Stomach (tissue), 9 donors: ENCODE data around the gene CCDC88C. TPM values are rescaled to one million over a fixed set of nuclear protein-coding genes. Genes with fewer than 3 reads are reported as not detected.

ENCODE experiments used
- DNase-seq, 2 donors: peaks; one replicate each; pipeline versions ENCODE4 v3.0.0 to v3.0.0-alpha.2; 2013 to 2019
- H3K27ac ChIP-seq, 5 donors: fragments of 200-600 bp in 4 of 5; sonication (generic) in 4 of 5; one replicate each; pipeline ENCODE4 v1.5.1; 2013 to 2019; ENCODE audit warnings: mild to moderate bottlenecking in 1 of 5, moderate library complexity in 1 of 5
- H3K27me3 ChIP-seq, 3 donors: fragments of 200-600 bp; sonication (generic); one replicate each; pipeline ENCODE4 v1.5.1; 2017 to 2019; ENCODE audit warnings: mixed run types in 1 of 3
- H3K36me3 ChIP-seq, 4 donors: fragments of 200-600 bp; sonication (generic); 1 replicate in 3 of 4; 2 replicates in 1 of 4; pipeline ENCODE4 v1.5.1; 2016 to 2019
- H3K4me1 ChIP-seq, 4 donors: fragments of 200-600 bp; sonication (generic); one replicate each; pipeline ENCODE4 v1.5.1; 2016 to 2019
- H3K4me3 ChIP-seq, 4 donors: fragments of 200-600 bp; sonication (generic) in 3 of 4; one replicate each; pipeline ENCODE4 v1.5.1; 2016 to 2019; ENCODE audit warnings: mild to moderate bottlenecking in 1 of 4
- H3K9me3 ChIP-seq, 4 donors: fragments of 200-600 bp; sonication (generic); one replicate each; pipeline ENCODE4 v1.5.1; 2016 to 2019
- EP300 ChIP-seq: sonication (generic); formaldehyde crosslinking; IDR thresholded peaks from one replicate; pipeline ENCODE4 v1.6.1; 2017; ENCODE audit warnings: antibody characterized with exemption
- POLR2A ChIP-seq, 4 donors: fragments of 450-650 bp; IDR thresholded peaks; one replicate each; pipeline ENCODE4 v1.6.1; 2016; ENCODE audit warnings: antibody characterized with exemption in 4 of 4, control low read depth in 2 of 4, mild to moderate bottlenecking in 1 of 4, moderate library complexity in 1 of 4
- POLR2AphosphoS5 ChIP-seq, 3 donors: sonication (generic); formaldehyde crosslinking; IDR thresholded peaks; one replicate each; pipeline ENCODE4 v1.6.1; 2016; ENCODE audit warnings: antibody characterized with exemption in 3 of 3
- WGBS, 5 donors: extraction: QIAGEN DNeasy Blood & Tissue Kit in 3 of 5; methylation state at CpG; one replicate each; pipeline versions ENCODE4 v1.1.5 to v1.1.7; 2013 to 2018; 5-methylcytosine and 5-hydroxymethylcytosine counted together
- intact Hi-C: fragments of 100-400 bp; cut with DNase I; formaldehyde crosslinking; loops from one replicate; pipeline ENCODE4 v1.15.1; 2023; ENCODE audit warnings: low total_unique reads
- polyA plus RNA-seq, 3 donors: library from polyadenylated mRNA; stranded (reverse); fragments of 200-250 nt; gene quantifications; one replicate each; pipeline ENCODE4 v1.2.3, GENCODE V29; 2013
- total RNA-seq, 5 donors: library from RNA; depleted of rRNA; stranded (reverse); fragments of >200 nt; gene quantifications; one replicate each; pipeline versions ENCODE4 v1.1.0 to v1.2.3, GENCODE V29; 2014 to 2016
- TF ChIP-seq, protein P1 (sequence below), 7 experiments: fragments of 450-650 bp in 4 of 7; fragments of 200-600 bp in 3 of 7; sonication (generic) in 3 of 7; IDR thresholded peaks; one replicate each; pipeline ENCODE4 v1.5.1; 2016 to 2019; ENCODE audit warnings: antibody characterized with exemption in 7 of 7, control low read depth in 2 of 7, mild to moderate bottlenecking in 1 of 7
- donor health status: healthy with polysubstance abuse.
- donor health status: Bipolar disorder and iron deficiency.
- donor health status: healthy.

The CCDC88C gene
- total and polyA plus RNA-seq, 8 donors = 10.5 to 66.9 (median 22.3) TPM

GRCh38 chr14:91363776-91364523 lies 53.7 kb downstream of the CCDC88C start:
- peaks cover 0 to 6% (median under 1%) of the 10 kb centered on the region in 4 donors for H3K36me3 ChIP-seq
- H3K27me3 ChIP-seq = no peaks in the 10 kb centered on the region
- no peaks in the 10 kb centered on the region for H3K9me3 ChIP-seq
- DNase-seq = no peak
- TF ChIP-seq, protein P1, sequence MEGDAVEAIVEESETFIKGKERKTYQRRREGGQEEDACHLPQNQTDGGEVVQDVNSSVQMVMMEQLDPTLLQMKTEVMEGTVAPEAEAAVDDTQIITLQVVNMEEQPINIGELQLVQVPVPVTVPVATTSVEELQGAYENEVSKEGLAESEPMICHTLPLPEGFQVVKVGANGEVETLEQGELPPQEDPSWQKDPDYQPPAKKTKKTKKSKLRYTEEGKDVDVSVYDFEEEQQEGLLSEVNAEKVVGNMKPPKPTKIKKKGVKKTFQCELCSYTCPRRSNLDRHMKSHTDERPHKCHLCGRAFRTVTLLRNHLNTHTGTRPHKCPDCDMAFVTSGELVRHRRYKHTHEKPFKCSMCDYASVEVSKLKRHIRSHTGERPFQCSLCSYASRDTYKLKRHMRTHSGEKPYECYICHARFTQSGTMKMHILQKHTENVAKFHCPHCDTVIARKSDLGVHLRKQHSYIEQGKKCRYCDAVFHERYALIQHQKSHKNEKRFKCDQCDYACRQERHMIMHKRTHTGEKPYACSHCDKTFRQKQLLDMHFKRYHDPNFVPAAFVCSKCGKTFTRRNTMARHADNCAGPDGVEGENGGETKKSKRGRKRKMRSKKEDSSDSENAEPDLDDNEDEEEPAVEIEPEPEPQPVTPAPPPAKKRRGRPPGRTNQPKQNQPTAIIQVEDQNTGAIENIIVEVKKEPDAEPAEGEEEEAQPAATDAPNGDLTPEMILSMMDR (IDR thresholded peaks at IDR 0.05) = no peak
- TF ChIP-seq EP300 = no peak
- no peak for TF ChIP-seq POLR2A (IDR thresholded peaks at IDR 0.05)
- no peak for TF ChIP-seq POLR2AphosphoS5 (IDR thresholded peaks at IDR 0.05)
- H3K4me3 ChIP-seq = no peak overlapping the region
- WGBS, 5 donors = 61 to 80% (median 70%) methylated on average over 10 of the region's 10 CpGs
- peaks cover 25 to 74% (median 53%) of the 10 kb centered on the region in 4 donors for H3K4me1 ChIP-seq
- intact Hi-C loops = no loop called here
- peak overlapping the region in 1 of 5 donors; percentile 75 for H3K27ac ChIP-seq

DNA sequence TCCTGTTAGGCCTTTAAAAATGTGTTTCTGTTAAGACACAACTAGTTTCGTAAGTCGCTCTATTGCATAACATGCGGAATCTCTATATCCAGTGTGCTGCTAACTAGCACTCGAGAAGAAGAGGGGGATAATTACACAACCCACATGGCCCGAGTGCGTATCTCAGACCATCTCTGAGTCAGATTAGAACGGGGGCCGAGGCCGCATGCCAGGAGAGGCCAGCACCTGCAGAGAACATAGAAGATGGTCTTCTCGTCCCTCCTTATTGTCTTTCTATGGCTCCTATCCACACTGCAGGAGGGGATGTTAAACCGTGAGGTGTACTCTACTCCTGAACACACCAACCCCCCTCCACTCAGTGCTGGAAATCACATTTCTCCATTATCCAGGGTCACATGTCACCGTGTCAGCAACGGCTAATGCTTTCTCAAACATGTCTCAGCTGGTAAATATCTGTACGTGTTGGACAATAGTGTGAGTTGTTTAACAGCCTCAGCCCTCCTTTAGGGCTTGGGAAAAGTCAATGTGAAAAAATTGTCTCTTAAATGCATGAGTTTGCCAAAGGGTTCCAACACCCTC lies 56.3 kb downstream of the CCDC88C start:
- peaks cover 6 to 50% (median 34%) of the 10 kb centered on the region in 4 donors for H3K4me1 ChIP-seq
- H3K9me3 ChIP-seq = no peaks in the 10 kb centered on the region
- H3K27ac ChIP-seq = peak overlapping the region; percentile 36 to 75 (median 49)
- no peaks in the 10 kb centered on the region for H3K27me3 ChIP-seq
- 36 to 66% (median 47%) methylated on average over 14 of the region's 14 CpGs for WGBS, 5 donors
- TF ChIP-seq, protein P1 (IDR thresholded peaks at IDR 0.05) = no peak
- TF ChIP-seq POLR2AphosphoS5 (IDR thresholded peaks at IDR 0.05) = peak in 2 of 3 donors; percentile 17 to 50
- DNase-seq = peak in 1 of 2 donors; percentile 74
- no peak overlapping the region for H3K4me3 ChIP-seq
- intact Hi-C loops = no loop called here
- H3K36me3 ChIP-seq = peaks cover 0 to 20% (median 10%) of the 10 kb centered on the region in 4 donors

DNA sequence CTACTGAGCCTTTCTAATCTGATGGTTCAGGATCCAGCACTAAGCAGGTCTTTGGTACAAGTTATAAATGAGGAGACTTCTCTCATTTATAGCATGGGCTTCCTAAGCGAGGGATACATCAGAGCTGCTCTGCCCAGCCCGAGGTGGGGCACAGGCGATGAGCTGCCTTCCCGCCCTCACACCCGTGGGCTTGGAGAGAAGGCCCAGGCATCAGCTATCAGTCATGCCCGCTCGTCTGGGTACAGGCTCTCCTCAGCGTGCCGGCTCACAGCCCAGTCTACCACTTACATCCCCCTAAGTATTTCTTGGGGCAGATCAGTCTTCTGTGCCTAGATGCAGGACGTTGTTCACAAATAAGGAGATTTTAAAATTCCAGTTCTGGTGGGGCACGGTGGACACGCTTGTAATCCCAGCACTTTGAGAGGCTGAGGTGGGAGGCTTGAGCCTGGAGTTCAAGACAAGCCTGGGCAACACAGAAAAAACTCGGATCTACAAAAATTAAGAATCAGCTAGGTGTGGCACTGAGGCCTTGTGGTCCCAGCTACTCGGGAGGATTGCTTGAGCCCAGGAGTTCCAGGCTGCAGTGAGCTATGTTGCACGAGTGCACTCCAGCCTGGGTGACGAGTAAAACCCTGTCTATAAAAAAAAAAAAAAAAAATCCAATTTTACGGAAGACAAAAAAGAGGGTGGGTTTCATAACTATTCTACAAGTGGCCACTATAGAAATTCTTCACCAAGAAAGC lies 57.0 kb downstream of the CCDC88C start:
- whole genome bisulfite sequencing, 5 donors = 83 to 89% (median 87%) methylated on average over 17 of the region's 17 CpGs
- Histone ChIP-seq H3K4me1 (peaks cover 6 to 44% (median 33%) of the 10 kb centered on the region in 4 donors), H3K27me3 (no peaks in the 10 kb centered on the region), H3K9me3 (no peaks in the 10 kb centered on the region), H3K27ac (peak overlapping the region in 3 of 5 donors; percentile 11 to 75 (median 49)), H3K36me3 (peaks cover 0 to 20% (median 10%) of the 10 kb centered on the region in 4 donors), H3K4me3 (no peak overlapping the region)
- TF ChIP-seq POLR2A (IDR thresholded peaks at IDR 0.05) (no peak), EP300 (no peak), POLR2AphosphoS5 (IDR thresholded peaks at IDR 0.05) (no peak)
- TF ChIP-seq, protein P1 (IDR thresholded peaks at IDR 0.05) = no peak
- no peak for DNase-seq
- intact Hi-C loops = no loop called here

DNA sequence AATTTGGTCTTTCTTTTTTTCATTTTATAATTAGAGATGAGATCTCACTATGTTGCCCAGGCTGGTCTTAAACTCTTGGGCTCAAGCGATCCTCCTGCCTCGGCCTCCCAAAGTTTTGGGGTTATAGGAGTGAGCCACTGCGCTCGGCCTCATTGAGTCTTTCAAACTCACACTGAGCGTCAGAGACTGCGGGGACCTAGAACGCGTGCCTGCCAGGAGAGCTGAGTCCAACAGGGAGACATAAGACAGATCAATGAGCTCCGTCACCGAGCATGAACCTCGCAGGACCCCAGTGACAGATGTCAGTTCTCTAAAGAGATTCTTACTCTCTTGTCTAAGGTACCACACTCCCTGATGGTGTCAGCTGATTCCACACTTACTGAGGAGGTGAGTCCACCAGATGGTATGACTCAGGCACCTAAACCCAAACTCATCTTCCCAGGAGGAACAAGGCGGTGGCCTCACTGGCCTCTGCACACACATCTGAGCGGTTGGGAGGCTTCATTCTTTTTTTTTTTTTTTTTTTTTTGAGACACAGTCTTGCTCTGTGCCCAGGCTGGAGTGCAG lies 58.9 kb downstream of the CCDC88C start:
- TF ChIP-seq POLR2AphosphoS5 (IDR thresholded peaks at IDR 0.05) (no peak), POLR2A (IDR thresholded peaks at IDR 0.05) (no peak), EP300 (no peak)
- TF ChIP-seq, protein P1 (IDR thresholded peaks at IDR 0.05) = no peak
- intact Hi-C loops = loop anchor here (10.0 kb wide), 1 partner anchor 56 kb away; the partner anchor contains the start of gene CCDC88C
- 95 to 100% (median 97%) methylated on average over 13 of the region's 13 CpGs for WGBS, 5 donors

More for the DNA sequence above, 58.9 kb downstream of the CCDC88C start:
- no peak for DNase-seq
- Histone ChIP-seq H3K4me3 (no peak overlapping the region), H3K27ac (no peak overlapping the region), H3K36me3 (peaks cover 0 to 20% (median 10%) of the 10 kb centered on the region in 4 donors), H3K27me3 (no peaks in the 10 kb centered on the region), H3K9me3 (no peaks in the 10 kb centered on the region), H3K4me1 (peaks cover 6 to 33% (median 33%) of the 10 kb centered on the region in 4 donors)
